Left forelimb (tissue), 1 donor: ENCODE data around the gene PYCR2.
A peak's percentile ranks its signal among the peaks of the same experiment; 100 is the strongest.
"Not testable (repeated sequence)": the region's sequence is repeated elsewhere in the genome, so short reads cannot be mapped to it uniquely, and the experiment has no call there.

Source experiments
- DNase-seq: peaks from one replicate; pipeline ENCODE4 v3.0.0-alpha.2; 2018; ENCODE audit warnings: low spot score

The PYCR2 gene

DNA sequence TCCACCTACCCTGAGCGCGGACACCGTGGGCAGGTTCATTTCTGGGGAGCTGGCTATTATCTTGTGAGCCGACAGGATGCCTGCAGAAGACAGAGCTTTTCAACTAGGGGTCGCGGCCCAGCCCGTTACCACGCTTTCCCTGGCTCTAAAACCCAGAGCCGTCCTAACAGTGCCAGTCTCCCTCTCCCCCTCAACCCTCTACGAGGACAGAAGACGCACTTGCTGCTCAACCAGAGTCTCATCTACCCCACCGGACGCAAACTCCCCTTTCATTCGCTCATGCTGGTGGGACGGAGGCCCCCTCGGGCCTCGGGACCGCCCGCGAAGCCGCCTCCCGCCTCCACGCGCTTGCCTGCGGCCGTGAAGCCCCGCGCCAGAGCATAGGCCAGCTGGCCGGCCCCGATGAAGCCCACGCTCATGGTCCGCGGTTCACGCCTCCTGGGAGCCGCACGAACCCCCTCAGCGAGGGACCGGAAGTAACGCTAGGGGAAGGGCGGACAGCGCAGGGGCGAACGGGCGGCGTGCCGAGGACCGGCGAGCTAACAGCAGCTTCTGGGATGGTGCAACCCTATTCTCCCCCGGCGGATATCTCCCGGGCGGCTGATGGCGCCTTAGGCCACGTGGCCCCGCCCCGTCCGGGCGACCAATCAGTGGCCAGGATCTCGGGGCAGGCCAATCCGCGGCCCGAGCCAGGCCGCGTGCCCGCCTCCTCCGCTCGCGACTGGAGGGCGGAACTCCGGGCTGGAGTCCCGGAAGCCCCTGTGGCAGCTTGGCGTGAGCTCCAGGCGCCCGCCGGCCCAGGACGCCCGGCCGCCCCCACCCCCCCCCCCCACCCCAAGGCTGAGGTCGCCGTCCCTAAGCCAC, at the start of gene PYCR2:
Gene PYCR2 (minus strand): TSS at position 559 of the 864 bp plus-strand sequence. CDS start 140 bp downstream, at position 419.
- peak; percentile 97 for DNase-seq

DNA sequence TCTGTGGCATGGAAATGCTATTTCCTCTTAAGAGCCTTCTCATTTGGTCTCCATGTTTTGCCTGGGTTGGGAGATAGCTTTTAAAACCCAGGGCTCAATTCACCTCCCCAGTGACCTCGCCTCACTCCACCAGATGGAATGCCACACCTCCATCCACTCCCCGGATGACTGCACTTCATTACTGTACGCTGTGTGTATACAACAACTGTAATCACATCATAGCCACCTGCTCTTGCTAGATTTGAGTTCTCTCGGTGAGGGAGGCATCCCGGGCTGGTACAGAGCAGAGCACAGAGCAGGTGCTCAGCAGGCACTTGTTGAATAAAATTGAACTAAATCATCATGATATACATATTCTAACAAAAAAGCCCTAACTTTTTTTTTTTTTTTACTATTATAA, 49.1 kb upstream of the PYCR2 start:
- no peak for DNase-seq

DNA sequence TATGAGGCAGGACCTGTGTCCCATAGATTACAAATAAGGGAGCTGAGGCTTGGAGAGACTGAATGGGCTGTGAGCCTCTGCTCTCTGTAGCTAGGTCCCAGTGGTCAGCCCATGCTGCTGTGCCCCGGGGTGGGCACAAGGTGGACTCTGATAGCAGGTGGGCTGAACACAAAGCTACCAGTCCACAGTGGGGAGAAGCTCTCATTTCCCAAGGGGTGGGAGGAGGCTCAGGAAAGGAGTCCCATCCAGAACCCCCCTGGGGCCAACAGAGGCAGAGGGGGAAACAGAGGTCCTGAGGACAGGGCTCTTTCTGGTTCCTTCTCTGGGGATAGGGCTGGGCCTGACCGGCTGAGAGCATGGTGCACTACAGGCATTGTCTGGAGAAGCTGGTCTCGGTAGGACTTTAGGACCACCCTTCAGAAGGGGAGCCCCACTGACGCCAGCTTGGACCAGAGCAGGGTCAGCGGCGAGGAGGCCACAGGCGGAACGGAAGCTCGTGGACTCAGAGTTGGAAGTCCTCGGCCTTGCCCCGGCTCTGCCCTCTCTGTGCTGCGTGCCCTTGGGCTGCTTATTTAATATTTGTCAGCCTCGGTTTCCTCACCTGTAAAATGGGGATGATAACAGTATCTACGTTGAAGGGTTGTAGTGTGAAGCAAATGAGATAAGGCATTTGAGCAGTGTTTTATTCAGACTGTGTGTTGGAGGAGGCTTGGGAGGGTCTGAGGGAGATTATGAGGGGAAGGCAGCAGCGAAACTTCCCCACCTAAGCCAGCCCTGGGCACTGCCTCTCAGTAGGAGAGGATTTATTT, 48.5 kb upstream of the PYCR2 start:
- no peak for DNase-seq

DNA sequence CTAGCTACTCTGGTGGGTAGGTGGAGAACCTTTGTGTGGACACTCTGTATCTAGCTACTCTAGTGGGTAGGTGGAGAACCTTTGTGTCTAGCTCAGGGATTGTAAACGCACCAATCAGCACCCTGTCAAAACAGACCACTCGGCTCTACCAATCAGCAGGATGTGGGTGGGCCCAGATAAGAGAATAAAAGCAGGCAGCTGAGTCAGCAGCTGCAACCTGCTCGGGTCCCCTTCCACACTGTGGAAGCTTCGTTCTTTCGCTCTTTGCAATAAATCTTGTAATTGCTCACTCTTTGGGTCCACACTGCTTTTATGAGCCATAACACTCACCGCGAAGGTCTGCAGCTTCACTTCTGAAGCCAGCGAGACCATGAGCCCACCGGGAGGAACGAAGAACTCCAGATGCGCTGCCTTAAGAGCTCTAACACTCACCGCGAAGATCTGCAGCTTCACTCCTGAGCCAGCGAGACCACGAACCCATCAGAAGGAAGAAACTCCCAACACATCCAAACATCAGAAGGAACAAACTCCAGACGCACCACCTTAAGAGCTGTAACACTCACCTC, 46.6 kb upstream of the PYCR2 start:
- DNase-seq = not testable (repeated sequence)

DNA sequence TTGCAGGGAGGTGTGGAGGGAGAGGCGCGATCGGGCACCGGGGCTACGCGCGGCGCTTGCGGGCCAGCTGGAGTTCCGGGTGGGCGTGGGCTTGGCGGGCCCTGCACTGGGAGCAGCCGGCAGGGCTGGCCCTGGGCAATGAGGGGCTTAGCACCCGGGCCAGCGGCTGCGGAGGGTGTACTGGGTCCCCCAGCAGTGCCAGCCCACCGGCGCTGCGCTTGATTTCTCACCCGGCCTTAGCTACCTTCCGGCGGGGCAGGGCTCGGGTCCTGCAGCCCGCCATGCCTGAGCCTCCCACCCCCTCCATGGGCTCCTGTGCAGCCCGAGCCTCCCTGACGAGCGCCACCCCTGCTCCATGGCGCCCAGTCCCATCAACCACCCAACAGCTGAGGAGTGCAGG, 45.7 kb upstream of the PYCR2 start:
- DNase-seq = not testable (repeated sequence)

DNA sequence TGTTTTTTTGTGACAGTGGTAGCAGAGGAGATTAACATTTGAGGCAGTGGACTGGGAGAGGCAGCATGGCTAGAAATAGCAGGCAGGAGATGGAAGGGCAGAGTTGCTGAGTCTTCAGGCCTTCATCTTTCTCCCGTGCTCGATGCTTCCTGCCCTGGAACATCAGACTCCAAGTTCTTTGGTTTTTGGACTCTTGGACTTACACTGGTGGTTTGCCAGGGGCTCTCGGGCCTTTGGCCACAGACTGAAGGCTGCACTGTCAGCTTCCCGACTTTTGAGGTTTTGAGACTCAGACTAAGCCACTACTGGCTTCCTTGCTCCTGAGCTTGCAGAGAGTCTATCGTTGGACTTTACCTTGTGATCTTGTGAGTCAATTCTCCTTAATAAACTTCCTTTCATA, 41.2 kb upstream of the PYCR2 start:
- DNase-seq = no peak

DNA sequence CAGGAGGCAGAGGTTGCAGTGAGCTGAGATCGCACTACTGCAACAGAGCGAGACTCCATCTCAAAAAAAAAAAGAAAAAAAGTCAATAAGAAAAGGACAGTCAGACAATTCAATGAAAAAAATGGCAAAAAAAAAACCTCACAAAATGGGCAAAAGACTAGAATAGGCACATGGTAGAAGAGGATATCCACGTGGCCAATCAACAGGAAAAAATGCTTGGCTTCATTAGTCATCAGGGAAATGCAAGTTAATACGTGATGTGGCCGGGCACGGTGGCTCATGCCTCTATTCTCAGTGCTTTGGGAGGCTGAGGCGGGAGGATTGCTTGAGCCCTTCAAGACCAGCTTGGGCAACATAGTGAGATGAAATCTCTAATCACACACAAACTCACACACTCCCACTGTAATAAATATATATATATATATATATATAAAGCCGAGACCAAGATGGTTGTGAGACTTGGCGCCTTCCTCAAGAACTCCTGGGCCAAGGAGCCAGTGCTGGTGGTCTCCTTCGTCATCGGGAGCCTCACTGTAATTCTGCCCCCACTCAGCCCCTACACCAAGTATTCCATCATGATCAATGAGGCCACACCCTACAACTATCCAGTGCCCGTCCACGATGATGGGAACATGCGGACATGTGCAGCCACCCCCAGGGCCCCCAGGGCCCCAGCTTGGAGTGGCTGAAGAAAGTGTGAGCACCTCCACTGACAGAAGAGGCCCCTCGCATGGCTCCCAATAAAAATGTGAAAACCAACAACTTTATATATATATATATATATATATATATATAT, 39.9 kb upstream of the PYCR2 start:
- no peak for DNase-seq

DNA sequence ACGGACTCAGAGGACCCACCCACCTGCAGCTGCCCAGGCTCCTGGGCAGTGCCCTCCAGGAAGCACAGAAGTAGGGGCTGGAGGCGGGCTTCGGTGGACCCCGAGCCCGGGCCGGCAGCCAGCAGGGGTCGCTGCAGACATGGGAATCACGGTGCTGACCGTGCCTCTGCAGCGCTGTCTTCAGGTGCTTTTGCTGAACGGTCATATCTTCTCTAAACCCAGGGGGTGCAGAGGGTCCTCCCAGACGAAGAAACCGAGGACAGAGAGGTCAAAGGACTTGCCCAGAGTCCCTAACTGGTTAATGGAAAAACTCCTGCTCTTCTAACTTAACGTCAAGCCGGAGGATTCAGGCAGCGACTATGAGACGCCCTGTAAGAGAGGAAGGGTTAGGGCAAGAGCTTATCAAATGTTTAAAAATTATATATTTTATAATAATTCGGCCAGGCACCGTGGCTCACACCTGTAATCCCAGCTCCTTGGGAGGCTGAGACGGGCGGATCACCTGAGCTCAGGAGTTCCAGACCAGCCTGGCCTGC, 38.5 kb upstream of the PYCR2 start:
- peak; percentile 57 for DNase-seq

DNA sequence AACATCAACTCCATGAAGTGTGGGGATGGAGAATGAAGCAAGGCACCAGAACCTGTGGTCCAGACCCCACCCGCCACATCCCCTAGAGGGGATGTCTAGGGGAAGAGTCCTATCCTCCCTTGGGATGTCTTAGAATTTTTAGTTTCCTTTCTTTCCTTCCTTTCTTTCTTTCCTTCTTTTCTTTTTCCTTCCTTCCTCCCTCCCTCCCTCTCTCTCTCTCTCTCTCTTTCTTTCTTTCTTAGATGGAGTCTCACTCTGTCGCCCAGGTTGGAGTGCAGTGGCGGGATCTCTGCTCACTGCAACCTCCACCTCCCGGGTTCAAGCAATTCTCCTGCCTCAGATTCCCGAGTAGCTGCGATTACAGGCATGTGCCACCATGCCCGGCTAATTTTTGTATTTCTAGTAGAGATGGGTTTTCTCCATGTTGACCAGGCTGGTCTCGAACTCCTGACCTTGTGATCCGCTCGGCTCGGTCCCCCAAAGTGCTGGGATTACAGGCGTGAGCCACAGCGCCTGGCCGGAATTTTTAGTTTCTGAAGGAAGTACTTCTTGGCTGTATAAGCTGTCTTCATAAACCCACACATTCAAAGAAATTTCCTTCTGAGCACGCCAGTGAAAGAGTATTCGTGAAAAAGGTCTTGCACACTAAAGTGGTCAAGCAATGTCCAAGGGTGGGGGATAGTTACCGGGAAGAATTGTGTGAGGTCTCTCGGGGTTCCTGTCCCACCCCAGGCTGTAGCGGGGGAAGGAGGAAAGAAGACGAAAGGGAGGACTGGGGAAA, 37.8 kb upstream of the PYCR2 start:
- DNase-seq = no peak

DNA sequence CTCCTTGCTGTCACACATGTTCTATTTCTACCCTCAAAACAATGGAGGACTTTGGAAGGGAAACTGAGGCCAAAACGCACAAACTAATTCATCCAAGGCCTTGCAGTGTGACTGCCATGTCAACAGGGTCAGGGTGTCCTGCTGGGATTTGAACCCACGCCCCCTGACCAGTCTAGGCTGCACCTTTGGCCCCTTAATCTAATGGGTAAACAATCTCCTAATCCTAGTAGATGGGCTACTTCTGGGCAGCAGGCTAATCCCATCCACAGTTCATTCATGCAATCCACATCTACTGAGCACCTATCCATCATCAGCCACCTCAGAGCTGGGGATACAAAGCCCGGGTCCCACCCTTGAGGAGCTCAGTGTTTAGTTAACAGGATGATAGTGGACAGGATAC, 34.0 kb upstream of the PYCR2 start:
- no peak for DNase-seq

DNA sequence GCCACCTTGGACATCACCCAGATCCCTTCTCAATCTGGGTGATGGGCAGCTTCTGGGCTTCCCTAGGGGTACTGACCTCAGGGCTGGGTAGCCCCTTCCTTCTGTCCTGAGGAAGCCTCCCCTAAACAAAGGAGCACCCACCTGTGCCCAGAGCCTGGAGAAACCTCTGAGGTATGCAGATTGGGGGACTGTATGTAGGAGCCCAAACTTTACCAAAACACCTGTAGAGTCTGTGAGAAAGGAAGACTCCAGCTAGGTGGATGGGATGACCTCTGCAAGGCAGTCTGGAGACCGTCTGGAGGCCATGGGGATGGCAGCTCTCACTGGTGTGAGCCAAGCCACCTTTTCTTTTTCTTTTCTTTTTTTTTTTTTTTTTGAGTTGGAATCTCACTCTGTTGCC, 30.7 kb upstream of the PYCR2 start:
- no peak for DNase-seq

DNA sequence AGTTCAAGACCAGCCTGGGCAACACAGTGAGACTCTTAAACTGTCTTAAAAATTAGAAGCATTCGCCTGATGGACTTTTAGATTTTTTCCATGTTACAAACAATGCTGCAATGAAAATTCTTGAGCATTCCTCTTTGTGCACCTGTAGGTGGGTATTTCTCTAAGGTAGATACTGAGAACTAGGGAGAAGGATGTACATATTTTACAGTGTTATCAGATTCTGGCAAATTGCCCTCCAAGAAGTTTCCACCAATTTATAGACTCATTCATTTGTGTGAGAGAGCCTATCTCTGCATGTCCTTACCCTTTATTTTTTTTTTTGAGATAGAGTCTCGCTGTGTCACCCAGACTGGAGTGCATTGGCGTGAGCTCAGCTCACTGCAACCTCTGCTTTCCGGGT, 29.3 kb upstream of the PYCR2 start:
- no peak for DNase-seq

DNA sequence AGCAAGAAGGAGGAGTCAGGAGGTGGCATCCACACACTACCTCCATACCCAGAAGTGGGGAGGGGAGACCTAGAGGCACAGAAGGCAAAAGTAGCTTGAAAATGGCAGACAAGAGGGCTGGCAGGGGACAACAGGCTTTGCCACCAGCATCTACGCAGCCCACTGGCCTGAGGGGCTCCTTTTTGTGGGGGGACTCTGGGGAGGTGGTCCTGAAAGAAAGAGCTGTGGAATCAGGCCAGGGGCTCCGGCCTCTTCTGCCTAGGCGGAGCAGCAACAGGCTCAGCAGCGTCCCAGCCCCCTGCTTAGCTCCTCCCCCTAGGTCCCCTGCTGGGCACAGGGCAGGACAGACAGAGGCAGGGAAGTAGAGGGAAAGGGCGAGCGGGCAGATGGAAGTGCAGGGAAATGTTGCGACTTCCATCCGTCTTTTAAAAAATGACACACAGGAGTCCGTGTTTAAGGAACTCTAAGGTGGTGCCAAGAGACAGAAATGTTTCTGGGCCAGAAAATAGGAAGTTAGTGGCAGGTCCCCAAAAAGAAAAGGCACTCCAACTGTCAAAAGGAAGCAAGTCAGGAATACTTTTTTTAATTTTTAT, 27.0 kb upstream of the PYCR2 start:
- DNase-seq = no peak

DNA sequence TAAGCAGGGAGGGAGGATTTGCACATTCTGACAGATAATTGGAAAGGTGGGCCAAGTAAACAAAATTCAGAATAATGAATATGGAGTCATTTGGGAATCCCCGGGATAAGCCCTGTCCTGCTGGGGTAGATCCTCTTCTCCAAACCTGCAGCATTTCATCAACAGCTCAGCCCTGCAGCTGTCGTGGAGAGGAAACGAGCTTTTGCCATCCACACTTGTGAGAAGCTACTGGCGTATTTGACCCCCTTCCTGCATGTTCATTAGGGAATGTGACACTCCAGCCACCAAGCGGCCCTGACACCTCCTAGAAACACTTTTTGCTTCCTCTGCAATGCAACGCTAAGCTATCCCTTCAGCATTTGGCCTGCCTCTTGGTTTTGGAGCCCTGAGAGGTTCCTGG, 25.0 kb upstream of the PYCR2 start:
- DNase-seq = no peak

DNA sequence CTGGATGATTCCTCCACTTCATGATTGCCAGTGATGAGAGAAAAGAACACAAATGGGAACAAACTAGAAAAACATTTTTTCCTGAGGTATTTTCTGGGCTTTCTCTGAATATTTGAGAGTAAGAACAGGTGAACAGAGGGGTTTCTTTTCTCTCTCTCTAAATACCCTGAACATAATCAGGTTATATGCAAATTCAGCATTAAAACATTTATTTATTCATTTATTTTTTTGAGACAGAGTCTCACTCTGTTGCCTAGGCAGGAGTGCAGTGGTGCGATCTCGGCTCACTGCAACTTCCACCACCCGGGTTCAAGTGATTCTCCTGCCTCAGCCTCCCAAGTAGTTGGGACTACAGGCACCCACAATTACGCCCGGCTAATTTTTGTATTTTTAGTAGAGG, 22.8 kb upstream of the PYCR2 start:
- DNase-seq = no peak

DNA sequence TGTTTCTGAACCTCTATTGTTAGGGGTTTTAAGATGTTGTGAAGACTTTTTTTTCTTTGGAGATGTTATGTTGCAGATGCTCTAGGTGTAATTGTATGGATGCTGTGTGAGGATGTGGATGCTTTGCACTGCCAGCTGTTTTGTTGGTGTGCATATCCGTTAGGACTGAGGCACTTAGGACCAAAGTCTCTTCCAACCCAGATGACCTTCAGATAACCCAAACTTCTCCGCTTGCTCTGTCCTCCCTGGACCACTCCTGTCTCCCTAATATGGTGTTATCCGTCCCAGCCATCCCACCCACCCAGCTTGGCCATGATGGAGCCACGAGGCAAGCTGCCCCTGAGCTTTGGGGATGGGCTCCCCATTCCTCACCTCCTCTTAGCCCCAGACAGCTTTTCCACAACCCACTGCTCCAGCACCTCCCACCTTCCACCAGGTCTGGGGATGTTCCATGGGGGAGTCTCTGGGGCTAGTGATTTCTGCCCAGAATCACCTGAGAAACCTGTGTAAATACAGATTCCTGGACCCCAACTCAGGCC, 22.1 kb upstream of the PYCR2 start:
- no peak for DNase-seq

DNA sequence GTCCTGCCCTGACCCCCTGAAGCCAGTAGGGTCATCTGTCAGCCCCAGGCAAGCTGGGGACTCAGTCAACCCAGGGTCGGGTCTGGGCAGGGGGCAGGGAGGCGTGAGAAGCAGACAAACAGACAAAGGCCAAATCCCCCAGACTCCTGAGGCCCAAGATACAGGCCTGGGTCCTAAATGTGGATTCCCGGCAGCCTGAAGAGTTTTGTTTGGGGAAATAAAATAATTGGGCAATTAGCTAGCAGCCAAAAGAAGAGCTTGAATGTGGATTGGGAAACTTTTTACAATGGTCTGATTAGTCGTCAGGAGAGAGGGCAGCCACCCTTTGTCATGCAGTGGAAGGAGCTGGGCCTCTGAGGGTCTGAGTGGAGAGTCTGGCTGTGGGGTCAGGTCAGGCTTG, 21.5 kb upstream of the PYCR2 start:
- no peak for DNase-seq

DNA sequence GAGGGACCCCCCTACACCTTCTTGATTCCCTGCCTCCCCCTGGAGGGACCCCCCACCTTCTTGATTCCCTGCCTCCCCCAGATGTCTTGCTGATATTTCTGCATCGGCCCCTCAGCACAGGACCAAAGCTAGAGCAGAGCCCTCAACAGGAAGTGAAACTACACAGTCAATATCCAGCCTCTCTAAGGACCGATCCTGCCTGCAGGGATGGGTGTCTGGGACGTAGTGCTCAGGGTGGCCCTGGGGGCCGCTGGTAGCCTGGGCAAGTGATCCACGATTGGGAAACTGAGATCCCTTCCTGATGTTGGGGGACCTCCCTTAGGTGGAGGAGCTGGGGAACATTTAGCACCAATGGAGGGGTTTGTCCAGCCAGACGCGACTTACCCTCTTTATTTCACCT, 20.9 kb upstream of the PYCR2 start:
- DNase-seq = no peak

DNA sequence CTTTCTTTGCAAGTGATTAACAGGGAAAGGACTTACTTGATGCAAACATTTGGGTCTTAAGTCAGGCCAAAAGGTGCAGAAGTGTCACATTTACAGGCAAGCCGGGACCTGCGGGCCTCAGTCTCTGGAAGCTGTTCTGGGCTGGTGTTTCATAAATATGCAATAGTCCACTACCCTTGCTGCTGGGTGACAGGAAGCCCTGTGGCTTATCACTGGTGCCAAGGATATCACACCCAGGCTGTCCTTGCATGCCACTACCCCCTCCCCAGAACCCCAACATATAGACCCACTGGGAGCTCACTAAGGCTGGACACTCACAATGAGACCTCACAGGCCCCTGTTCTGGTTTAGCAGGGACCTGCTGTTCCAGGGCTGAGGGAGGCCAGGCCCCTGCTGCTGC, 20.3 kb upstream of the PYCR2 start:
- no peak for DNase-seq

DNA sequence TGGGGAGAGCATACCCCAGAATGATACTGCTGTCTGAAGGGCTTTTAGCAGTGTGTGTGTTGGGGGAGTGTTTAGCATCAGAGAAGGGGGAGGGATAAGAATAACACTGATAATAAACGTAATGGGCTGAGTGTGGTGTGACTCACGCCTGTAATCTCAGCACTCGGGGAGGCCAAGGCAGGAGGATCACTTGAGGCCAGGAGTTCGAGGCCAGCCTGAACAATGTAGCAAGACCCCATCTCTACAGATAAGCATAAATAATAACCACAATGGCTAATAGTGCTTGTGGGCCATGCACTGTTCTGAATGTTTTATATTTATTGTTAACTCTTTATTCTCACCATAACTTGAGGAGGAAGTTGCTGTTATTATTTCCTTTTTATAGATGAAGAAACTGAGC, 19.5 kb upstream of the PYCR2 start:
- no peak for DNase-seq
